Psoas muscle (tissue), 8 donors: ENCODE data around the gene GATAD1. TPM values are rescaled to one million over a fixed set of nuclear protein-coding genes. Genes with fewer than 3 reads are reported as not detected.
"Not testable (repeated sequence)": the region's sequence is repeated elsewhere in the genome, so short reads cannot be mapped to it uniquely, and the experiment has no call there.

Source experiments
- ATAC-seq, 4 donors: fragments of 200-7000 bp; cut with Tn5 transposase; one replicate each; pipeline ENCODE4 v1.9.1; 2020; ENCODE audit warnings: moderate library complexity in 3 of 4, mild to moderate bottlenecking in 2 of 4
- DNase-seq, 2 donors: peaks; one replicate each; pipeline ENCODE4 v3.0.0-alpha.2; 2020
- H3K27ac ChIP-seq: fragments of 200-600 bp; one replicate; pipeline ENCODE4 v1.8.0; 2022
- H3K27me3 ChIP-seq, 3 donors: fragments of 200-600 bp in 1 of 3; one replicate each; pipeline versions ENCODE4 v1.6.1 to v1.8.0; 2013 to 2022; ENCODE audit warnings: low read length in 2 of 3, mild to moderate bottlenecking in 2 of 3, moderate library complexity in 1 of 3; ENCODE audit not compliant: insufficient read depth in 3 of 3
- H3K36me3 ChIP-seq, 2 donors: fragments of 200-600 bp in 1 of 2; one replicate each; pipeline versions ENCODE4 v1.6.1 to v1.8.0; 2013 to 2022; ENCODE audit warnings: low read depth in 1 of 2, mild to moderate bottlenecking in 1 of 2, moderate library complexity in 1 of 2; ENCODE audit not compliant: insufficient read depth in 1 of 2
- H3K4me1 ChIP-seq: fragments of 200-600 bp; one replicate; pipeline ENCODE4 v1.8.0; 2022
- H3K4me3 ChIP-seq: fragments of 200-600 bp; one replicate; pipeline ENCODE4 v1.8.0; 2022; ENCODE audit warnings: mild to moderate bottlenecking
- H3K9me3 ChIP-seq: fragments of 200-600 bp; one replicate; pipeline ENCODE4 v1.8.0; 2022
- WGBS, 3 donors: extraction: QIAGEN DNeasy Blood & Tissue Kit; methylation state at CpG; one replicate each; pipeline versions ENCODE4 v1.1.6 to v1.1.7; 2013; 5-methylcytosine and 5-hydroxymethylcytosine counted together
- intact Hi-C, 2 donors: fragments of 100-400 bp; cut with DNase I; formaldehyde crosslinking; loops; one replicate each; pipeline versions ENCODE4 v1.11.0 to v1.14.2; 2022
- polyA plus RNA-seq, 3 donors: library from polyadenylated mRNA; stranded (reverse); fragments of 200-250 nt; gene quantifications; one replicate each; pipeline ENCODE4 v1.2.3, GENCODE V29; 2013
- total RNA-seq, 4 donors: library from RNA; stranded (reverse); fragmentation: NEBNext Ultra II Directional in 2 of 4; extraction: Animal tissue kit (Norgen Biotek cat#: 25700) in 2 of 4; gene quantifications; one replicate each; pipeline versions ENCODE4 v1.2.1 to v1.2.4, GENCODE V29; 2021 to 2023
- TF ChIP-seq, protein P1 (sequence below): fragments of 200-600 bp; IDR thresholded peaks from one replicate; pipeline ENCODE4 v1.8.0; 2022; ENCODE audit warnings: antibody characterized with exemption
- donor health status: healthy with polysubstance abuse.
- donor health status: DM: no; HTN: no; CAD: no; lungs with moderate emphysema.
- donor health status: Bipolar disorder and iron deficiency.
- donor health status: healthy.
- donor health status: DM: yes; HTN: yes; CAD: no.
- donor health status: DM: no; HTN: no; CAD: no.
- donor health status: DM: no; HTN: no; CAD: no.
- donor health status: DM: yes; HTN: yes; CAD: no.

The GATAD1 gene
- total and polyA plus RNA-seq, 7 donors = 7.4 to 12.5 (median 10.5) TPM

DNA sequence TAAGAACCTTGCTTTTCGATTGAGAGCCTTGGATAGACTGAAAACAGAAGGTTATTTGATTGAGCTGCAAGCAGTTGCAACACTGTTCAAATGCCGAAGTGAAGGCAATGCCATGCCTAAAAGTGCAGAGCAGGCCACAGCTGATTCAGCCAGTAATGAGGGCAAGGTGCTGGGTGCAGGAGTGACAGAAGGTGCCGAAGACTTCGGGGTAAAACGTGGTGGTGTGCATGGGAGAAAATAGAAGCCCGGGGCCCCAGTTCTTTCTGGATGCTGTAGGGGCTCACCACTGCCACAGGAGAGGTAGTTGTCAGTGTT lies 43.6 kb upstream of the GATAD1 start:
- WGBS, 3 donors = 89 to 93% (median 92%) methylated on average over 6 of the region's 6 CpGs
- Histone ChIP-seq H3K27ac (no peak overlapping the region), H3K4me1 (no peaks in the 10 kb centered on the region), H3K9me3 (no peaks in the 10 kb centered on the region), H3K36me3 (peaks cover 0 to 21% of the 10 kb centered on the region in 2 donors), H3K27me3 (no peaks in the 10 kb centered on the region), H3K4me3 (no peak overlapping the region)
- intact Hi-C loops = no loop called here
- TF ChIP-seq, protein P1, sequence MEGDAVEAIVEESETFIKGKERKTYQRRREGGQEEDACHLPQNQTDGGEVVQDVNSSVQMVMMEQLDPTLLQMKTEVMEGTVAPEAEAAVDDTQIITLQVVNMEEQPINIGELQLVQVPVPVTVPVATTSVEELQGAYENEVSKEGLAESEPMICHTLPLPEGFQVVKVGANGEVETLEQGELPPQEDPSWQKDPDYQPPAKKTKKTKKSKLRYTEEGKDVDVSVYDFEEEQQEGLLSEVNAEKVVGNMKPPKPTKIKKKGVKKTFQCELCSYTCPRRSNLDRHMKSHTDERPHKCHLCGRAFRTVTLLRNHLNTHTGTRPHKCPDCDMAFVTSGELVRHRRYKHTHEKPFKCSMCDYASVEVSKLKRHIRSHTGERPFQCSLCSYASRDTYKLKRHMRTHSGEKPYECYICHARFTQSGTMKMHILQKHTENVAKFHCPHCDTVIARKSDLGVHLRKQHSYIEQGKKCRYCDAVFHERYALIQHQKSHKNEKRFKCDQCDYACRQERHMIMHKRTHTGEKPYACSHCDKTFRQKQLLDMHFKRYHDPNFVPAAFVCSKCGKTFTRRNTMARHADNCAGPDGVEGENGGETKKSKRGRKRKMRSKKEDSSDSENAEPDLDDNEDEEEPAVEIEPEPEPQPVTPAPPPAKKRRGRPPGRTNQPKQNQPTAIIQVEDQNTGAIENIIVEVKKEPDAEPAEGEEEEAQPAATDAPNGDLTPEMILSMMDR = no peak
- ATAC-seq = no peak
- no peak for DNase-seq

DNA sequence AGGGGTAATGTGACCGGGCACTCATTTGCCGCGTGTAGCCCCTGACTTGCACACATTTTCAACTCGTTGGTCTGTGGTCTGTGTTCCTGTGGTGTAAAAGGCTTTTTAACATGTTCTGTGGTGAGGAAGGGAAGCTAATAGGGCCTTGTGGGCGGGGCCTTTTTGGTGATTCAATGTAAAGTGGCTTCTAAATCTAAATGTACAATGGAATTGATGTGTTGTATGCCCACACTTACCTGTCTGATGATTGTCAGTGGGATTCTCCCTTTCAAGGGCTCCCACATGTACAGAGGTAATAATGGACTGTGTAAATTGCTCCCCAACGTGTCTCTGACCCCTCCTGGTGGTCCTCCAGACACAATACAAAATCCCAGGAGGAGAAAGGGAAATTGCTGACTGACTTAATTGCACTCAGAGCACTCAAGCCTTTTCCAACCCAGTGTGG lies 43.1 kb upstream of the GATAD1 start:
- ATAC-seq = no peak
- no peak overlapping the region for H3K4me3 ChIP-seq
- no peak for DNase-seq
- WGBS, 3 donors = 81 to 85% (median 83%) methylated on average over 6 of the region's 6 CpGs
- intact Hi-C loops = no loop called here
- TF ChIP-seq, protein P1 = no peak
- no peaks in the 10 kb centered on the region for H3K9me3 ChIP-seq
- H3K27ac ChIP-seq = no peak overlapping the region
- H3K27me3 ChIP-seq = no peaks in the 10 kb centered on the region
- no peaks in the 10 kb centered on the region for H3K4me1 ChIP-seq
- peaks cover 0 to 16% of the 10 kb centered on the region in 2 donors for H3K36me3 ChIP-seq

DNA sequence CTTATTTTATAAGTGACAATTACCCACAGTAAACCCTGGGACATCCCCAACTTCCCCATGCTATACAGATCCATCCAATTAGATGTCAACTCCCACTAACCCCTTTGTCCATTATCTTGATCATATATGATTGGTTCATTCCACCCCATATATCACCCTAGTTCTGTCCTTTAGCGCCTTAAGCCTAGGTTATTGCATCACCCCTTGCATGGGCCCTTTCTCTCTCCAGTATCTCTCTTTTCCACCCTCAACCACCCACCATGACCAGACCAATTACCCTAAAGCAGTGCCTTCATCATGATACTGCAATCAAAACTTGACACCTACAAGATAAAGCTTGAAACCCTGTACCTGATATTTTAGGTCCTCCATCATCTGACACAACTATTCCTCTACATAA lies 37.9 kb upstream of the GATAD1 start:
- peaks cover 0 to 10% (median 0%) of the 10 kb centered on the region in 3 donors for H3K27me3 ChIP-seq
- TF ChIP-seq, protein P1 = no peak
- no peak overlapping the region for H3K27ac ChIP-seq
- intact Hi-C loops = no loop called here
- H3K36me3 ChIP-seq = no peaks in the 10 kb centered on the region
- ATAC-seq (no peak), DNase-seq (no peak)
- no peak overlapping the region for H3K4me3 ChIP-seq
- no peaks in the 10 kb centered on the region for H3K9me3 ChIP-seq
- H3K4me1 ChIP-seq = no peaks in the 10 kb centered on the region
- 82 to 100% (median 91%) methylated on average over 1 of the region's 1 CpG for WGBS, 3 donors

DNA sequence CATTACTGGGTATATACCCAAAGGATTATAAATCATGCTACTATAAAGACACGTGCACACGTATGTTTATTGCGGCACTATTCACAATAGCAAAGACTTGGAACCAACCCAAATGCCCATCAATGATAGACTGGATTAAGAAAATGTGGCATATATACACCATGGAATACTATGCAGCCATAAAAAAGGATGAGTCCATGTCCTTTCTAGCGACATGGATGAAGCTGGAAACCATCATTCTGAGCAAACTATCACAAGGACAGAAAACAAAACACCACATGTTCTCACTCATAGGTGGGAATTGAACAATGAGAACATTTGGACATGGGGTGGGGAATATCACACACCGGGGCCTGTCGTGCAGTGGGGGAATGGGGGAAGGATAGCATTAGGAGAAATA lies 37.1 kb upstream of the GATAD1 start:
- H3K9me3 ChIP-seq, H3K4me1 ChIP-seq, H3K4me3 ChIP-seq, H3K27ac ChIP-seq, intact Hi-C loops, H3K36me3 ChIP-seq, DNase-seq, ATAC-seq, H3K27me3 ChIP-seq: not testable (repeated sequence)
- WGBS, 3 donors = 90 to 94% (median 91%) methylated on average over 3 to 5 of the region's 6 CpGs

- Histone ChIP-seq H3K9me3 (no peaks in the 10 kb centered on the region), H3K4me1 (no peaks in the 10 kb centered on the region), H3K27ac (no peak overlapping the region), H3K4me3 (no peak overlapping the region), H3K36me3 (no peaks in the 10 kb centered on the region), H3K27me3 (peaks cover 0 to 10% (median 0%) of the 10 kb centered on the region in 3 donors)
- no peak for DNase-seq
- WGBS, 3 donors = 70 to 78% (median 76%) methylated on average over 11 of the region's 11 CpGs
- TF ChIP-seq, protein P1 = no peak
- intact Hi-C loops = no loop called here
- no peak for ATAC-seq
Observed at GRCh38 chr7:92412745-92413144, 34.5 kb upstream of the GATAD1 start.
